GM21529 (cell line): ENCODE data around the gene MAGI2.

Source experiments
- ATAC-seq: cut with Tn5 transposase; IDR thresholded peaks from one replicate; pipeline ENCODE4 v1.9.1; 2021; ENCODE audit not compliant: unreplicated experiment

MAGI2 gene

DNA sequence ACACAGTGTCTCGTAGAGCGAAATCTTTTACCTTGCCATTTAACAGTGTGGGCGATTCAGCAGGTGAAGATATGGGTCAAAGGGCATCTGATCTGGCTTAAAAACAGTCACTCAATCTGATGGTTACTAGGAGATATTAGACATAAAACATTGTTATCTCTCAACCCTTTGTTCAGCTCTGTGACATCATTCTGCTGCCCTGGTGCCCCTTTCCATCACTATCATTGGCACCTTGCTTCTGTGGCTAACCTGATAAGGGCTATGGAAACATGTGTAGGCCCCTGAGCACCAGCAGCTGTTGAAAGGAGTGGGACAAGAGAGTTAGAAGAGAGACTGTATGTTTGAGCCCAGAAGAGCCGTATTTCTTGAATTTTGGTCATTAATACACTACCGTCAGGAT is 1004.6 kb downstream of the MAGI2 start:
- ATAC-seq: no peak

DNA sequence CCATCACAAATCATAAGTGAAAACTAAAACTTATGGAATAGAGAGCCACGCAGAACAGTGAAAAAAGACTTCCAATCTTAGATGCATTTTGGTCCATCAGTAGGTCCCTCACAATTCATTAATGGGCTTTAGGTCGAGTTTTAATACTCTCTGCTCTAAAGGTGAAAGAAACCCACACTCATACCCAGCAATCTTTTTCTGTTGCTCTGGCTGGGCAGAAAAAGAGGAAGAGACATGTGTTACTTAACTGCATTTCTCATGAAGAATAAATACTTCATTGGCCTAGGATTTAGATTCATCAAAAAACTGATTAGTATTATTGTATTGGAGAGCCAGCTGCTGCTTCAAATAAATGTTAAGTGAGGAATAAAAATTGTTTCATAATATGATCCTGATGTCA is 1009.2 kb downstream of the MAGI2 start:
- no peak for ATAC-seq

DNA sequence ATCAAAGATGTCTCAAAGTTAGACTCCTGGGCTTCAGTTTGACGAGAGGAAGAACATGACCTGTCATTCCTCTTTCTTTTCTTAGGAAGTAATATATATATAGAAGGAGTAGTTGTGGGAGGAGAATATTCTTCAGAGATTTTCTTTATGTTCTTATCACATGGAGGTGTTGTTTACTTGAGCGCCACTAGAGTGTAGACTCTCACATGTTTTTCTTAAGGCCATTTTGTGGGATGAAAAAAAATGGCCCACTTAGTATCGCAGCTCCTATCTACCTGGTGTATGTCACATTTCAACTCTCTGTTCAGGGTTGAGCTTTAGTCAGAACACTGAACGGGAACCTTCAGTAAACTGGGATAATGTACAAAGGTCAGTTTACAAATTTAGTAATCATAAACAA is 1009.7 kb downstream of the MAGI2 start:
- ATAC-seq: no peak

DNA sequence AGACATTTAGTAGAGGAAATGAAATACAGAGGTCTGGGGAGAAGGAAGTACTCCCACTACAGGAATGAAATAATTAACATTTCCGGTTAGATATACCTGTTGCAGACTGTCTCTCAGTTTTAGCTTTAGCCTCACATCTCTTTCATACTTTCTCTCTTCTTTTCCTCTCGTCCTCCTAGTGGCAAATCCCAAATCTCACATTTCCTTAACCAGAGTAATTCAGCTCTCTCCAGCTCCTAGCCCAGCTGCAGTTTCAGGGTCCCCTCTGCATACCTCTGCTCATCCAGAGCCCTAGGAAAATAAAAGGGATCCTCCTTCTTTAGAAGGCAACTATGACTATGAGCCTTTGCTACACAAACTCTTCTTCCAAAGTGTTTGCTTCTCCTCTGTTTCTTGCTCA is 1011.7 kb downstream of the MAGI2 start:
- ATAC-seq: no peak

DNA sequence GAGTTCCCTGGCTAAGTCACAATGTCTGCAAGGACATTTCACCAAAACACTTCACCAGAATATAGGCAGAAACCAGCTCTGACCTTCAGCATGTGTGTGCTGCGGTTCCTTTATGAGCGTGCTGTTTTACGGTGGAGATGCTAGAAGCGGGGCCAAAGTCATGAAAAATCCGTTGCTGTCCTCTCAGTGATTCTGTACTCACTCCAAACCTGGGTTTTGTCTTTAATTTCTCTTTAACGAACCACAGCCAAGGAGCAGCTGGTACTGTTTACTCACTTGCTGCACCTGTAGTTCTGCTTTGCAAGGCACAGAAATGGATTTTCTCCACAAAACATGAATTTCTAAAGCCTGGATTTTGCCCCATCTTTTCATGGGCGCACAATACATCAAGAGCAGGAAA is 1015.0 kb downstream of the MAGI2 start:
- no peak for ATAC-seq

DNA sequence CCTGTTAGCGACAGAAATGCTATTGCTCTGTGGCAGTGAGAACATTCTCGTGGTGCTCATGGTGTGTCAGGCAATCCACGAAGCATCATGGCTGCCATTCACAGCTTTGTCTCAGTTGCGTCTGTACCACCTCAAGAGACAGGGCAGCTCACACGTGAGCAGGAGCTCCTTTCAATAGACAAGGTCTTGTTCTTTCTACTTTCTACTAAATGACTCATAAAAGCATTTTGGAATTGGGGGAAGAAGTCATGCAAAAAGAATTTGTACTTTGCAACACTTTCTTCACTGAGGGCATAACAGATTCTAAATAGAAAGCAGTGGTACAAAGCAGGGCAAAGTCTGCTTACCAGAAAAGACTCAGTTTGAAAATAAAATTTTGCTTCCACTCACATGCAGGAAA is 1016.3 kb downstream of the MAGI2 start:
- ATAC-seq: no peak

DNA sequence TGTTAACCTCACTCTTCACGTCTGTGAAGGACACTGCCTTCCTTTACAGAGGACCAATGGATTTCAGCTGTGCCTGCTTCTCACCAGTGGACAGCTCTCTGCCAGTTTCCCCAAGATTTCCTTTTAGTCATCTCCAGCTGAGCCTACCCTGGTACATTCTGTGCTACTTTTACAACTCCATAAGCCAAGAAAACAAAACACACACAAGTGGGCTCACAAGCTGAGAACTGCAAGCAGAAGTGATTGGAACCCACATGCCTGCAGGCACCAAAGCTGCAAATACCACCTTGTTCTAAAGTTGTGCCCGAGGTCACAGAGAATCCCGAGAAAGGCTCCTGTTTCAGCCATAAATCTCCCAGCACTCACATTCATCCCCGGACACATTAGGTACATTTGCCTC is 1018.1 kb downstream of the MAGI2 start:
- no peak for ATAC-seq

DNA sequence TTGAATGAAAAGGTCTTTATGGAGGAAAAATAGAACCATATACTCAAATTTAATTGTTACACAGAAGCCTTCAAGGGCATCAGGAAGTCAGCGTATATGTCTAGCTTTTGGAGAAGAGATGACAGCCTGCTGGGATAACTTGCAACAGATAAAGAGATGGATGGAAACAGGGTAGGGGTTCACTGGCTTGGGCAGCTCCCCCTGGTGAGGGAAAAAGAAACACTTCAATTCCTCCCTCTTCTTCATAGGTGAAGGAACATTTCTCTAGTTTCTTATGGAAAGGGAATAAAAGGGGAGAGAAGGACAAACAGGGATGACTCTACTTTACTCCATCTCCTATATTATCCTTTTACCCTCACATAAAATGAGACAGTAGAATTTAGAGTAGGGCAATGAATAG is 1019.2 kb downstream of the MAGI2 start:
- no peak for ATAC-seq

DNA sequence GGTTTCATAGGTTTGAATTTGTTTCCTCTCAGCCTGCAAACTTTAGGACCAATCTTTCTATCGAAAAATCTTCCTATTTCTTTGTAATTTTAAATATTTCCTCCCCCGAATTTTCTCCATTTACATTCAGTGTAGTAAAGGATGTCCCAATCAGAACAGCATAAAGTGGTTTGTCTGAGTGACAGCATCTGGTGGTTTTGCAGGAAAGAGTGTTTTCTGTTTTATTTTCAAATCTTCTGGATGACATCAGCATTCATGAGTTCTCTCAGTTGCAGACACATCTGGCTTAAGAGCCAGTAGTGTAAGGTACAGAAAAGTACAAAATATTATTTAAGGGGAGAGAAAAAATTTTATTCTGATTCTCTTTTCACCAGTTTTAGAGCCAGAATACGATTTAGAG is 1020.0 kb downstream of the MAGI2 start:
- no peak for ATAC-seq

DNA sequence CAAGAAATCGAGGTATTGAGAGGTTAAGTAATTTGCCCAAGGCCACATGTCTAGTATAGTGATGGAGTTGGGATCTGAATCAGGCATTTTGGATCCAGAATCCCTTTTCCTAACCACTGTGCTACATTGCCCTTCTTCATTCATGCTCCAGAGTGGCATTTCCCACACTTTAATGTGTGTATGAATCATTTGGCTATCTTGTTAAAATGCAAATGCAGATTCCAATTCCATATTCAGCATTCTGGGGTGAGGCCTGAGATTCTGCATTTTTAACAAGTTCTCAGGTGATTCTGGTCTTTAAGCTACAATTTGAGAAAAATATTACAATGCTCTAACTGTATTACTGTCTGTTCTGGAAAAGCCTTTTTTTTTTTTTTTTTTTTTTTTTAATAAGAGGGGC is 1023.6 kb downstream of the MAGI2 start:
- ATAC-seq: no peak

DNA sequence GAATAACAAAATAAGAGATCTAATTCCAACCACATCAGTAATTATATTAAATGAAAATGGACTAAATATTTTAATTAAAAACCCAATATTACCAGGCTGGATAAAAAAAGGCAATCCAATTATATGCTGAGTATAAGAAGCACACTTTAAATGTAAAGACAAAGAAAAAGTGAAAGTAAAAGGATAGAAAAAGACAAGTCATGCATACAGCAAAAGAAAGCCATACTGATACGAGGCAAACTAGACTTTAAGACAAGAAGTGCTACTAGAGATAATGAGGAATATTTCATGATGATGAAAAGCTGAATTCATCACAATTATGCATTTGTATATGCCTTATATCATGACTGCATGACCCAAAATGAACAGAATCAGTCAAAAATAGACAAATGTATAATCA is 1026.3 kb downstream of the MAGI2 start:
- ATAC-seq: no peak

DNA sequence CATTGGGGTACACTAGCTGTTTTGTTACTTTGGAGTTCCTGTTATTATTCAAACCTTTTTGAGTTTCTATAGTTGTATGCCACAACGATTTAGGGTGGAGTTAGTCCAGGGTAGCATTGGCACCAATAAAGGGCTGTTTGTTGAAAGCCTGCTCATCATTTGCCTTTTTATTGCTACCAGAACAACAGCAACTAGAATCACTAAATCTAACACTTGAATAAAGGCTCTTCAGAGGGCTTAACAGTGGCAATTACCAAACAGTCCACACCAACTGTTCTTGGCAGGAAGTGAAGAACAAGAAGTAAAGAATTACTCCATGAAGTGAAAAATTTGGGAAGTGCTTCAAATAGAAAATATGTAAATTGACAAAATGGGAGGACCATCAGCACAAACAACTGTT is 1033.5 kb downstream of the MAGI2 start:
- no peak for ATAC-seq

DNA sequence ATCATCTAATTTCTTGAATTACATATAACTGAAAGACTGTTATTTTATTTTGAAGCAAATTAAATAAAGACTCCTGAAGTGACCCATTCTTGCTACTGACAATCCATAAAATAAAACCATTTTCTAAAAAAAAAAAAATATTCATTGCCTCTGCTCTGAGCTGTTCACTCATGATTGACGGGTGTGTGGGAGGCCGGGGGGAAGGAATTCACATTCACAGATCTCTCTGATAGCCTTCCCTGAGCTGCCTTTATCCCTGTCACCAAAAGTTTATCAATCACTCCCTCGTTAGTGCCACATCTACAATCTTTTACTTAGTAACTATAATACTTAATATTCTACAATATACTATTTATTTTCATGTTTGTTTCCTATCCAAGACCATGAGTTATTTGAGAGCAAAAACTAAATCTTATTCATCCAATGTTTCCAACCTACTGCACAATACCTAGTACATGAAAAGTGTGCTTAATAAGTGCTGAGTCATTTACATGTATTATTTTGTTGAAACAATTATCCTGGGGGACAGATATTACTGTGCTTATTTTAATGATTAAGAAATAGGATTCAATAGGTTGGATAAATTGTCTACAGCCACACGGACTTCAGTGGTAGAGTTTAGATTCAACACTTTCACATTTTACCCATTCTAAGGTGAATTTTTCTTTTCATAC is 1036.2 kb downstream of the MAGI2 start:
- ATAC-seq: no peak

DNA sequence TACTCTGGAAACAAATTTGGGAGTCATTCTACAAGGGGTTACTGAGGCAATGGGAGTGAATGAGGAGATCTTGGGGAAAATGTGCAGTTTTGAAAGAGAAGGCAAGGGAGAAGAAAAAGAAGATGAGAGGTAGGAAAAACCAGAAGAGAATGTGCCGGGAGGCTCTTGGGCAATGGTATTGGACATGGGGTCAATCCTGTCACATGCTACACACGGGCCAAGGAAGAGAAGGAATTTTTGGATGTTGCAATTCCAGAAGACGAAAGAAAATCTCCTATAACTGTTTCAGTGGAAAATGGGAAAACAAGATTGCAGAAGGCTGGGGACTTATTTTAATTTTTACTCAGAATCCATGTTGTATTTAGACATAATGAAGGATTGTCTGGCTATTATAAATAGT is 1039.9 kb downstream of the MAGI2 start:
- no peak for ATAC-seq

DNA sequence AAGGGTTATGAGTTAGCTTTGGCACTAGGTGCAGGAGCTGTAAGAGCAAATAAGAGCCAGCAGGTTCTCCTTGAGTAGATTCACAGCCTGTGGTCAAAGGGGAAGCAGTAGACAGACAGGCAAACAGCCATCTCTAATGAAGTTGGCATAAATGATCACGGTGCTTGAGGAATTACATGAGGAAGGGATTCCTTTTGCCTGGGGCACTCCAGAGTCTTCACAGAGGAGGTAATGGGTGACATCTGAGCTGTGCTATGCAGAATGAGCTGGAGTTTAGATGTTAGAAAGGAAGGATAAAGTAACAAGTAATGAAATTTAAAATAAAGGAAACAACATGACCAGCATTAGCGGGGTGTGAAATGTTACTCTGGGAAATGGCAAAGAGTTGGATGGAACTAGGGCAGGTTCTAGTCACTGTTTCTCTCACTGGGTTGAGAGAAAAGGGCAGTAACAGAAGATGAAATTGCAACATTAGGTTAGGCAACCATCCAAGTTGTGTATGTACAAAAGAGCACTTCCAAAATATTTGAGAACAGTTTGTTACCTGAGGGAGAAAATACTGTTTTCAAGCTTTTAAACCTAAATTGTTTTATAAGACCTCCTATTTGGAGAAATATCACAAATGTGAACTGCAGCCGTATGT is 1041.1 kb downstream of the MAGI2 start:
- no peak for ATAC-seq

DNA sequence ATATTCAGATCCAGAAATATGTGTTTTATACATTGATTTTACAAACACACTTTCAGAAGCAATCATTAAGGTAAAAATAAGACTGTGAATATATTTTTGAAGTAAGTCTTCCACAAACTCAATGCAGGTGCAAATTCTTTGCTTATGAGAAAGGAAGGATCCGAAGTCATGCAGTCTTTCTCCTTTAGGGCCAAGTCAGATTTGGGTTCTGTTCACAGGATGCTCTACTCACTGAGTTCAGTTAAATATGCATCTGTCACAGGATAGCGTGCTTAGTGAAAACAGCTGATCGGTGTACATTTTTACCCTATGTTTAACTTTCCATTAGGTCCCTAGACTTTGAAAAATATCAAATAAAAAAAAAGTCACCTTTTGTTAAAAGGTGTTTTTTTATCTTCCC is 1046.4 kb downstream of the MAGI2 start:
- no peak for ATAC-seq

DNA sequence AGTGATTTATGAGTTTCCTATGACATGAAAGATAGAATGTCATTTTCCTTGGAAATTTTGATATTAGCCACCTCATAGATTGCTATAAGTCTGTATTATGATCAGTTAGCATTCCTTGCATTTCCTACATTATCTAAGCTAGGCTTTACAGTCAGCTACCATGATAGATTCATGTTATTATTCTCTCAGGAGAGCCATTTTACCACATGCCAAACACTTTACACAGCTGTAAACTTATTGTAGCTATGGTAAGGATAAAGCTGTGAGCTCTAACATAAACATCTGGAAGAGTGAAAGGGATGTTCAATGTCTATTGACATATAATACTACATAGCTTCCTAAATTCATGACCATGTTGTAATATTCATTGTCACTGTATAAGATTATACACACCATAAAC is 1046.9 kb downstream of the MAGI2 start:
- no peak for ATAC-seq

DNA sequence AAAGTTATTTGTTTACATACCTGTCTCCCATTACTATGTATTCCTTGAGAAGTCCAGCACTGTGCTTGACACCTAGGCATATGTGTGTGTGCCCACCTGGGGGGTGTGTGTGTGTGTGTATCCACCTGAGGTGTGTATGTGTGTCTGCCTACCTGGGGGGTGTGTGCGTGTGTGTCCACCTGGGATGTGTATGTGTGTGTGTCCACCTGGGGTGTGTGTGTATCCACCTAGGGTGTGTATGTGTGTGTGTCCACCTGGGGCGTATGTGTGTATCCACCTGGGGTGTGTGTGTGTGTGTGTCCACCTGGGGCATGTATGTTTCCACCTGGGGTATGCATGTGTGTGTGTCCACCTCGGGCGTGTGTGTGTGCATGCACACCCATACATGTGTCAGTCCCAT is 1051.4 kb downstream of the MAGI2 start:
- no peak for ATAC-seq

DNA sequence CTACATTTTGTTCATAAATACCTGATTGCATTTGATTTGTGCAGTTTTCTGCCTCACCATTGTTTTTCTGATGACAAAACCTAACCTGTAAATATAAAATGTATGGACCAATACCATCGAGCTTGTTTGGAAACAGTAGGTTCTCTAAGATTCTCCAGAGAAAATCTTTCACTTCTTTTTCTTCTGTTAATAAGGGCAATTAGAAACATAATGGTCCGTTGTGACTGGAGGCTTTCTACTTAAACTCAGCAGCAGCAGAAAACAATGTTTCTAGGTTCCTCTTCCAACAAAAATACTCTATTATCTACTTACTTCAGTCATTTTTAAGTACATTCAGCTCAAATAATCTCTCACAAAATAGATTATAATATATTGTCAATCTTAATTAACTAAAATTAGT is 1053.4 kb downstream of the MAGI2 start:
- no peak for ATAC-seq

DNA sequence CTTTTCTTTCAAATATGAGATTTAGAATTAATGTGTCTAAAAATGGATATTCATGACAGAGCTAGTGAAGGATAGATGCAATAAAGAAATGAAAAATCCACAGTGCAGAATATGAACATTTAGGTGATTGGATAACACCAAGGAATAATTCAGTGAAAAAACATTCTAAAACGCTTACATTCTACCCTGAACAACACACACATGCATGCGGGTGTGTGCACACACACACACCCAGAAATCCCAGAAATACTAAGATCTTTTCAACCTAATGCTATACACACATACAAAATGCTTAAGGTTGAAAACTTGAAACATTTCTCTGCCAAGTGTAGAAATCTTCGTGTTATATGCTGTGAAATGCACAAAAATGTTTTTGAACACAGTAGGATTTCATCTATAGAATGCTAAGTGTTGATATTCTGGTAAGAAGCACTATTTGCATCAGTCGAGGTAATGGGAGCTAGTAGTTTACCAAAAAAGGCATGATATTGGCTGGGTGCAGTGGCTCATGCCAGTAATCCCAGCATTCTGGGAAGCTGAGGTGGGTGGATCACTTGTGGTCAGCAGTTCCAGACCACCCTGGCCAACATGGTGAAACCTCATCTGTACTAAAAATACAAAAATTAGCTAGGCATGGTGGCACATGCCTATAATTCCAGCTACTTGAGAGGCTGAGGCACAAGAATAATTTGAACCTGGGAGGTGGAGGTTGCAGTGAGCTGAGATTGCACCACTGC is 1054.3 kb downstream of the MAGI2 start:
- no peak for ATAC-seq

DNA sequence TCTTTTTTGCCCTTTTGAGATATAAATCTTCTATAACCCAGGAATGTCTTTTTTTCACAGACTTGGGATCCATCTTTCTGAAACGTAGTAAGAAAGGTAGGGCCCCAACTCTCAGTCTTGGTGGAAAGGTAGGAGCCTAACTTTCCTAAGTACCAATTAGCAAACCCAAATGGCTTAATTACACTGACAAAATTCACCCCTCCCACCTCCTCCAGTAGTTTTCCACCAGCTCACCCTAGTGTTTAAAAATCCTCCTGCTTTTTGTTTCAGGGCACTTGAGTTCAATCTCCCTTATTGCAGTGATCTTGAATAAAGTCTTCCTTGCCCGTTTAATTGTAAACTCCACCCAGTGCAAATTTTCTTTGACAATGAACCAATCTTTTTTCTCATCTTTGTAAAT is 1054.9 kb downstream of the MAGI2 start:
- ATAC-seq: no peak

DNA sequence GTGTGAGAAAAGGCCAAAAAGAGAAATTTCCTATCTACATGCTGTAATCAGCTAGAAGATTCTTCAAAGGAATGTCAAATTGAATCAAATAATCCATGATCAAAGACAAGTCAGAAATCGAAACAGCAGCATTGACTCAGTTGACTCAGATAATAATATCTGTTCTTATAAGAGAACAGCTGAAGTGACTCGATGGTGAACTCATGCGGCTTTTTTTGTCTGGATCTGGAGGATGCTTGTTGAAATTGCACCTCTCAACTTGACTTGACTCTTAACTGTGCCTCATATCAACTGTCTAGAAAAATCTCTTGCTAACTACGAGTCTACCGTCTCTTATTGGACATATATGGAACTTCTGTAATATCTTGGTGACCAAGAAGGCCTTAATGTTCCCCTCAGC is 1055.4 kb downstream of the MAGI2 start:
- ATAC-seq: no peak
